GM18502 (cell line): ENCODE data around the gene KYAT1.

Source experiments
- ATAC-seq: cut with Tn5 transposase; IDR thresholded peaks from one replicate; pipeline ENCODE4 v1.9.1; 2021; ENCODE audit warnings: mild to moderate bottlenecking; ENCODE audit not compliant: unreplicated experiment, poor library complexity

KYAT1 gene

DNA sequence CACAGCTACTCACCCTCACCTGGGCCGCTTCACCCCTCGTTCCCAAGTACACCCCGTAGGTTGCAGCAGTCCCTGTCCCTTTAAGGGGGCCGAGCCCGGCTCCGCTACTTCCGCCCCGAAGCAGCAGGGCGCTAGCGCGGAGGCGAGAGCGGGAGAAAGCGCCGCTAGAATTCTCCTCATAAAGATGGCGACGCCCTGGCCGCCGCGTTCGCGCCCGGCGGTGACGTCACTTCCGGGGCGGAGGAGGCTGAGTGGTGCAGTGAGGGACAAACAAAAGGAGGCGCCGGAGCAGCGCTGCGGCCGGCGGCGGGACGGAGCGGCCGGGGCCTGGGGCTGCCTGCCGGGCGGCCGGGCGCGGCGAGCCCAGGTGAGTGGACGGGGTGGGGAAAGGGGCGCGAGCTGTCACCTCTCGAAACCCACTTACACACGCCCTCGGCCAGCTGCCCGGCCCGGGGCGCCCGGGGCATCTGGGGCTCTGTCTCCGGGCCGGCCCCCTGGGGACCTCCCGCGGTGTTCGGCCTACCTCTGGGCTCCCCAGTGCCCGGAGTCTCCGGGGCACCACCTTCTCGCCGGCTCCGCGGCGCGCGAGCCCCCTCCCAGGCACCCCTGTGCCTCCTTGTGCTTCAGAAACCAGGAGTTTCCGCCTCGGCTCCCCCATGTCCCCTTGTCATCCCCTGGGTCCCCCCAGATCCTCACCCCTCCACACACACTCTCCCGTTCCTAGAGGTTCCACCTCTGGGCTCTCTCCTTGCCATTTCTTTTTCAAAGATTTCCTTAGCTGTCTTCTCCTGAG, at the start of gene KYAT1, which contains the start of gene LRRC8A:
TSS of gene KYAT1 (minus strand) at position 67 of the 793 bp plus-strand sequence. CDS start 36,545 bp downstream, outside the sequence.
TSS of gene LRRC8A (plus strand) at position 250 of the 793 bp plus-strand sequence. CDS start 25,032 bp downstream, outside the sequence.
- peak; percentile 85 for ATAC-seq

DNA sequence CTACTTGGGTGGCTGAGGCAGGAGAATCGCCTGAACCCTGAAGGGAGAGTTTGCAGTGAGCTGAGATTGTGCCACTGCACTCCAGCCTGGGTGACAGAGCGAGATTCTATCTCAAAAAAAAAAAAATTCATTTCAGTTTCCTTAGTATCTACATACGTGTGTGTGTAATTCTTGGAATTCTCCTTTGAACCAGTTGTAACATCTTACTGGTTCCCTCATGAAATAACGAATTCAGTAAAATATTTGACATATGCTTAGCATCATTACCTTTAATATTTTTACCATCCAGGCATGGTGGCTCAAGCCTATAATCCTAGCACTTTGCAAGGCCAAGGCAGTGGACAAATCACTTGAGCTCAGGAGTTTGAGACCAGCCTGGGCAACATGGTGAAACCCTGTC, 47.8 kb upstream of the KYAT1 start:
- no peak for ATAC-seq

DNA sequence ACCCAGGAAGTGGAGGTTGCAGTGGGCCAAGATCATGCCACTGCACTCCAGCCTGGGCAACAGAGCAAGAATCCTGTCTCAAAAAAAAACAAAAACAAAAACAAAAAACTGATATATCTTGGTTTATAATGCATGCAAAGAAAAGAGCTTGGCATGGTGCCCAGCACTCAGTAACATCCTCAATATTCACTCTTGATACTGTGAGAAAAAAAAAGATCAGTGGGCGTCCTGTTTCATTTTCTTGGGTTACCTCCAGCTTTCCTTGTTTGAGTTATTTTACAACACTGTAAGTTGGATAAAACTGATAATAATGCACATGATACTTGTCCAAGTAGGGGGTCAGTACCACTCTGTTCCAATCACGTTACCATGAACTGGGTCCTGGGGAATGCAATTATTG, 46.9 kb upstream of the KYAT1 start:
- no peak for ATAC-seq

DNA sequence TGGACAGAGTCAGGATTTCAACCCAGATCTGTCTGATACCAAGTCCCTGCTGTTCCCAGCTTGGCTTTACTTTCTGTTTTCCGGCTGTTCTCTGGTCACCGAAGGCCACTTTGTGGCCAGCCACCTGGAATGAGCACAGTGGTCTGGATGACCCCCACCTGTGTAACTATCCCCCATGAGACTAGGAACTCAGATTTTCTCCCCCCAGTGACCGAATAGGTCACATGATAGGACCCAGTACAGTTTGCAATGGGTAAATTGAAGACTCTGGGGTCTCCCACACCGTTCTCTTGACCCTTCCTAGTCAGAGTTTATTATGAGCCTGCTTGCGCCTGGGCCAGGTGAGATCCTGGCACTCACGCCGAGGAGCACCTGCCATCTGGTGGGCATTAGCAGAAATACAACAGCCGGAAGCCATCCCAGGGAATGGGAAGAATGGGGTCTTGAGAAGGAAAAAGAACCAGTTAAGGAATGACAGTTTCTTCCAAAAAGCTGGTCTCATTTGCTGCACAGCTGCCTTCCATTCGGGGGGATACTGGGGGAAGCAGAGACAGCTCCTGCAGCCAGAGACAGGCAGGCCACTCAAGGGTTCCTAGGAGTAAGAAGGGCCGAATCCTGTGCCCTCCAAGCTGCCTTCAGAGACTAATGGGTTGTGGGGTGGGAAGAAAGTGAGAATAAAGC, 46.1 kb upstream of the KYAT1 start:
- no peak for ATAC-seq

DNA sequence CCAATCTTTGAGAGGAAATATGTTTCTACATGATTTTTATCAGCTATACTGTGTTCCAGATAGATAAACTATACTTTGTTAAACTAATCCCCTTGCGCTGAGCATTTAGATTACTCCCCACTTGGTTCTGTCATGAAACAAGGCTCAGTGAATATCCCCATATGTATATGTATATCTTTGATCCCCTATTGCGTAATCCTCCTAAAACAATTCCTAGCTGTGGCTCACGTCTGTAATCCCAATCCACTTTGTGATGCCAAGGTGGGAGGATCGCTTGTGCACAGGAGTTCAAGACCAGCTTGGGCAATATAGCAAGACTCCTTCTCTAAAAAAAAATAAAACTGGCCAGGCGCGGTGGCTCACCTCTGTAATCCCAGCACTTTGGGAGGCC, 41.7 kb upstream of the KYAT1 start:
- no peak for ATAC-seq

DNA sequence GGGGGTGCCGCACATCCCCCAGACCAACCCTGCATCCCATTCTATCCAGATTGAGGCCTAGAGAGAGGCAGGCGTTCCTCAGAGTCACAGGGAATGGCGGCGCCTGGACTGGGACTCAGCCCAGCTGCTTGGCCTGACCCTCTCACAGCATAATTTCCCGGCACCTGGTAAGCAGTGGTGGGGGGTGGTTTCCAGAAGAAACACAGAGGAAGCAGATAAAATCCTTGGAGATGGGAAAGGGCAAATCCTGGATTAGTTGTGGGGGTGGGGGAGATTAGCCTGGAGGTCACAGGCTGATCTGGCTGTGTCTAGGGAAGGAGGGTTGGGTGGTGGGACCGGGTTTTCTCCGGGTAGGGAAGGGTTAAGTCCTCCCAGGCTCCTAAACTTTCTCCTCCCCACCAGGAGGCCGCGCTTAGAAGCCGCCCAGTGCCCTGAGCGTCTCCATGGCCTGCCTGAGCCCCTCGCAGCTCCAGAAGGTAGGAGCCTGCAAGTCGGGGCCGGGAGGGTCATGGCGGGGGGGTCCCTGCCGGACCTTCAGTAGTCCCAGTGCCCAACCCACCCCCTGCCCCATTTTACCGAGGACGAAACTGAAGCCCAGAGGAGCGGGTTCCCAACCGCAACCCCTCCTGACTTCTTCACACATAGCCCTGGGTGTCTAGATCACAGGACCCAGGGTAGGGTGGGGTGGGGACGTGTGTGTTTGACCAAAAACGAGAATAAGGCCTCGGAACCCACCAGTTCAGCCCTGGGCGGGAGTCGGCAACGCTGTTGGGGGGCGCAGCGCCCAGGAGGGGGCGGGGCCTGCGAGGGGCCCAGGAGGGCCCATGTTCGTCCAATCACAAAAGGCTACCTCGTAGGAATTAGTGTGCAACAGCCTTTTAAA, 40.4 kb upstream of the KYAT1 start:
- no peak for ATAC-seq

DNA sequence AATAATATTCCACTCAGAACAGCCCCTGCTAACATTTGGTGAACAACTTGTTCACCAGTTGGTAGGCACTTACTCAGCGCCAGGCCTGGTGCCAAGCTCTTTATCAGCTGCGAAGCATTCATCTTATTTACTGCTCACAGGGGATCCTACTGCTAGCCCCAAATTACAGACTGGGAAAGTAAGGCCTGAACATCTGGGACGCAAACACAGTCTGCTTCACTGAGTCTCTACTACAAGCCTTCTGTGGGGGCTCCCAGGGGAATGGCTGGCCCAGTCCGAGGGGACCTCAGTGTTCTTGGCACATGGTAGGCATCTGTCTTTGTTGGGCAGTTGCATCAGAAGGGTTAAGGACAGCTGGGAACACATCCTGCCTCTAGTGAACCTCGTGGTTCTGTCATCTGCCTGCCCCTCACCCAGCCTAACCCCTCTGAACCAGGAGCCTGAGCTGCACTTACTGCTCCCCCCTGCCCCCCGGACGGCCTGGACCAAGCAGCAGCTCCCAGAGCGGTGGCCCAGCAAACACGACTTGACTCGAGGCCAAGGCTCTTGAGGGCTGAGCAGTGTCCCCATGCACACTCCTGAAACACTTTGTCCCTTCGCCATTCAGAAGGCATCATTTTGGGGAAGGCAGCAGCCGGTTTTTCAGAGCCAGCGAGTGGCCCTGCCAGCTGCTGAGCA, 38.8 kb upstream of the KYAT1 start, which contains the start of gene PHYHD1:
TSS of gene PHYHD1 (plus strand) at position 602 of the 678 bp plus-strand sequence. CDS start 1,342 bp downstream, outside the sequence.
- ATAC-seq = no peak

DNA sequence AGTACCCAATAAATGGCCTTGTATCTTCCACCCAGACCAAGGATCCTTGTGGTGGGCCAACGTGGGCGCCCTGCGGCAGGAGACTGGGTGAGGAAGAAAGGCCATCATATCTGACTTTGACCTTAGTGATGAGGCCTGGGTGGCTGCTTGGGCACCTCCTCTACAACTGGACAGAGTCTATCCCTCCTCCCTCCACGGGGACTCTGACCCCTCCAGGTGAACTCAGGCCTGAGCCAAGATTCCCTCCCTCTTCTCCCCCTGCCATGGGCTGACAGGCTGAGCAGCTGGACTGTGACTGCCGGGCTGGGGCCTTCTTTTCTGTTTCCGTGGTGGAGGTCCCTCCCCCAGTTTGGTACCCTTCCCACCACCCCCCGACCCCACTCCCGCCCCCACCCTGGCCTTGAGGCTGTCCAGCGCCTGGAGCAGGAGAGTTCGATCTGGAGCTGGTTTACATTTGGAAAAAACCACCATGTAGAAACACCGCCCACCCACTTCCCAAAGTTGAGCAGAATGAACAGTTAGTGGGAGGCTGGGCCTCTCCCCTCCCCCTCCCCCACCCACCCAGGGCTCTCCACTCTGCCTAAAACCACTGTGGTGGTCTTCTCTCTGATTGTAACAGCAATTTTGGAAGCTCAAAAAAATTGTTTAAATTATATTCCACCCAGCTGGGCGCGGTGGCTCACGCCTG, 37.8 kb upstream of the KYAT1 start:
- ATAC-seq = no peak

DNA sequence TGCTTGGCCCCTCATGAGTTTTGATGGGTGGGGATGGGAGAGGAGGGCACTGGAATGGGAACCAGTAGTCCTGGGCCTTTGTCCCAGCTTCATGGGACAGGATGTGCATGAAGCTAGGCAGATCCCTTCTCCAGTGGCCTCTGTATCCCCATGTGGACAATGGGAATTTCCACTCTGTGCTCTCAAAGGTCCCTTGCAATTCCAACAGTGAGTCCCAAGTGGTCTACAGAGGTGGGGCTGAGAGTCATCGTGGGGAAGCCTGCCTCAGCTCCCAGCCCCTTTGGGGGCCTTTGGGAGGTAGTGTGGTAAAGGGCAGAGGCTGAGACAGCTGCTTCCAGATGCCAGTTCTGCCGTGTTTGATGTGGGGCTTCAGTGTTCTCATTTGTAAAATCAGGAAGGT, 37.2 kb upstream of the KYAT1 start:
- no peak for ATAC-seq

DNA sequence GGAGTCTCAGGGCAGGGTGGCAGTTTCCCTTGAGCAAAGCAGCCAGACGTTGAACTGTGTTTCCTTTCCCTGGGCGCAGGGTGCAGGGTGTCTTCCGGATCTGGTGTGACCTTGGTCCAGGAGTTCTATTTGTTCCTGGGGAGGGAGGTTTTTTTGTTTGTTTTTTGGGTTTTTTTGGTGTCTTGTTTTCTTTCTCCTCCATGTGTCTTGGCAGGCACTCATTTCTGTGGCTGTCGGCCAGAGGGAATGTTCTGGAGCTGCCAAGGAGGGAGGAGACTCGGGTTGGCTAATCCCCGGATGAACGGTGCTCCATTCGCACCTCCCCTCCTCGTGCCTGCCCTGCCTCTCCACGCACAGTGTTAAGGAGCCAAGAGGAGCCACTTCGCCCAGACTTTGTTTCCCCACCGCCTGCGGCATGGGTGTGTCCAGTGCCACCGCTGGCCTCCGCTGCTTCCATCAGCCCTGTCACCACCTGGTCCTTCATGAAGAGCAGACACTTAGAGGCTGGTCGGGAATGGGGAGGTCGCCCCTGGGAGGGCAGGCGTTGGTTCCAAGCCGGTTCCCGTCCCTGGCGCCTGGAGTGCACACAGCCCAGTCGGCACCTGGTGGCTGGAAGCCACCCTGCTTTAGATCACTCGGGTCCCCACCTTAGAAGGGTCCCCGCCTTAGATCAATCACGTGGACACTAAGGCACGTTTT, 35.5 kb upstream of the KYAT1 start:
- ATAC-seq = no peak

DNA sequence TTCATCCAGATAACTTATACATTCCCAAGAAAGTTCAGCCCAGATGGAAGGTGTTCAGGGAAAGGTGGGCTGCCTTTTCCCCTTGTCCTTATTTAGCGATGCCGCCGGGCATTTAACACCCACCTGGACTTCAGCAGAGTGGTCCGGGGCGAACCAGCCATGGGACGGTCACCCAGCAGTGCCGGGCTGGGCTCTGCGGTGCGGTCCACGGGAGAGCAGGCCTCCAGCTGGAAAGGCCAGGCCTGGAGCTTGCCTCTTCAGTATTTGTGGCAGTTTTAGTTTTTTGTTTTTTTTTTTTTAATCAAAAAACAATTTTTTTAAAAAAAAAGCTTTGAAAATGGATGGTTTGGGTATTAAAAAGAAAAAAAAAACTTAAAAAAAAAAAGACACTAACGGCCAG, 35.0 kb upstream of the KYAT1 start:
- ATAC-seq = no peak

DNA sequence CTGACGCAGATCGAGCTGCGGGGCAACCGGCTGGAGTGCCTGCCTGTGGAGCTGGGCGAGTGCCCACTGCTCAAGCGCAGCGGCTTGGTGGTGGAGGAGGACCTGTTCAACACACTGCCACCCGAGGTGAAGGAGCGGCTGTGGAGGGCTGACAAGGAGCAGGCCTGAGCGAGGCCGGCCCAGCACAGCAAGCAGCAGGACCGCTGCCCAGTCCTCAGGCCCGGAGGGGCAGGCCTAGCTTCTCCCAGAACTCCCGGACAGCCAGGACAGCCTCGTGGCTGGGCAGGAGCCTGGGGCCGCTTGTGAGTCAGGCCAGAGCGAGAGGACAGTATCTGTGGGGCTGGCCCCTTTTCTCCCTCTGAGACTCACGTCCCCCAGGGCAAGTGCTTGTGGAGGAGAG, 34.5 kb upstream of the KYAT1 start:
- no peak for ATAC-seq

DNA sequence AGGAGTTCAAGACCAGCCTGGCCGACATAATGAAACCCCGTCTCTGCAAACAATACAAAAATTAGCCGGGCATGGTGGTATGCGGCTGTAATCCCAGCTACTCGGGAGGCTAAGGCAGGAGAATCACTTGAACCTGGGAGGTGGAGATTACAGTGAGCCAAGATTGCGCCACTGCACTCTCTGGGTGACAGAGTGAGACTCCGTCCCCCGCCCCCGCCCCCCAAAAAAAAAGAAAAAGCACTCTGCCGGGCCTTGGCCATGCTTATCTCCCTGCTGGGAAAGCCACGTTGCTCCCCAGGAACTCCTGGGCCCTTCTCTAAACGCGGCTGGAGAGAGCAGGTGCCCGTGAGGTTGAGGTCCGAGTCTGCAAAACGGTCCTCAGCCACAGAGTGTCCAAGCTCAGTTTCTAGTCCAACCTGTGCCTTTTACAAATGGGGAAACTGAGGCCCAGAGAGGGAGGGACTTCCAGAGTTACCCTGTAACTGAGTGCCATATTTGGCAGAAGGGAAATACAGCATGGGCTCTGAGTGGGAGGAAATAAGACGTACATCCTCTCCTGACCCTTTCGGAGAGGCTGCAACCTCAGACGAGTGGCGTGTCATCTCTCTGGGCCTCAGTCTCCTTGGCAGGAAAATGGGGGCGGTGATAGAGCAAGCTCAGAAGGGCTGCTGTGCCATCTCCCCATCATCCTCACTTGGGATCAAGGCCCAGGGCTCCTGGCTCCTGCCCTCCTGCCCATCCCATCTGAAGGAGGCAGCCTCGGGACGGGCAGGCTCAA, 32.4 kb upstream of the KYAT1 start:
- ATAC-seq = no peak

DNA sequence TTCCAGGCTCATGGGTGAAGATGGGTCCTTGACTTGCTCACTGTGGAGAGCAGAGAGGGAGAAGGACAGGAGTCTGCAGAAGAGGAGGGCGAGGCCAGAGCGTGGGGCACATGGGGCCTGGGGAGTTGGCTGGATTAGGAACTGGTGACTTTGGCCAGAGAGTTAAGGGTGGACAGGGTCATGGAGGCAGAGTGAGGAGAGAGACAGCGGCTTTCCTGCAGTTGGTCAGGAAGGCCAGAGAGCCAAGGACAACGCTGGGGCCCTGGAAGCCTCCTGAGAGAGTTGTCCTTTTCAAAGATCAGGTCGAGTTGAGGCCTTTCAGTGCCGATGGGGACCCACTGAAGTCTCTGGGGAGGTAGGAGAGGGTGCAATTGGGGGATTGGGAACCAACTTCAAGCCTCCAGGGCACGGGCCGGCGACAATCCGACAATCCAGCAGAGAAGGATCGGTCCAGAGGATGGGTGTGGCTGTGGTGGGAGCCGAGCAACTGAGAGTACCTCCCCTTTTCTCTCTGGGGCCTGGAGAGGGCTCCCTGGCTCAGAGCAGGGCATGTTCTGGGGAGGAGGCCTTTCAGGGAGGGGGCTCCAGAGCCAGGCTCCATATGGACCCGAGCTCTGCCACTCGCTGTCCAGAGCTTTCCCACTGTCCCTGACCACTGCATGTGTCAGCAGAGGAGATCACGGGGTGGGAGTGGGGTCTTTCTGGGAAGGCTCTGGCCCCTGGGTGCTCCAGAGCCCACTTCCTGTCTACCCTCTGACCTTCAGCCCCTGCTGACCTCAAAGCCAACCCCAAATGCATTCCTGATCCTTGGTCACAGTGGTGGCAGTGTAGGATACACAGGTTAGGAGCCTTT, 31.5 kb upstream of the KYAT1 start:
- no peak for ATAC-seq

DNA sequence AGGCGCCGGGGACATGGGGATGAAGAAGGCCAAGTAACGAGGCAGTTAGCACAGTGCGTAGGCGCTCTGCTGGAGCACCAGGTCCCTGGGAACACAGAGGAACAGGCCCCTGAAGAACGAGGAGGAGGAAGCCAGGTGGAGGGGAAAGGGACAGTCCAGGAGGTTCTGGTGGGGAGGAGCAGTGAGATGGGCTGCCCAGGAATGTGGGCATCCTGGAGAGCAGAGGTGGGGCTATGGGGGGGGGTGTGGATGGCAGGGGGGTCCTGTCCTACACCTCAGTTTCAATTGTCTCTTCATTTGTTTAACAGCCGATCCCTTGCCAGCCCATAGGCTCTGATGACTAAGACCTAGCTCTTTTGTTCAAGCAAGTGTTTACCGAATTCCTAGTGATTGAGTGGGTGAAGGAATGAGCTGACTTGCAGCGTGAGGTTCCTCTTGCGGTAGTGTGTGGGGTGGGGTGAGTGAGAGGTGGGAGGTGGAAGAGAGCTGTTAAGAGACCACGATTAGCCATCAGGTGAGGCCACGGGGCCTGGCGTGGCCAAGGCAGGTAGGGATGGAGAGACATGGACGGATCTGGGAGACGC, 30.6 kb upstream of the KYAT1 start:
- ATAC-seq = no peak

DNA sequence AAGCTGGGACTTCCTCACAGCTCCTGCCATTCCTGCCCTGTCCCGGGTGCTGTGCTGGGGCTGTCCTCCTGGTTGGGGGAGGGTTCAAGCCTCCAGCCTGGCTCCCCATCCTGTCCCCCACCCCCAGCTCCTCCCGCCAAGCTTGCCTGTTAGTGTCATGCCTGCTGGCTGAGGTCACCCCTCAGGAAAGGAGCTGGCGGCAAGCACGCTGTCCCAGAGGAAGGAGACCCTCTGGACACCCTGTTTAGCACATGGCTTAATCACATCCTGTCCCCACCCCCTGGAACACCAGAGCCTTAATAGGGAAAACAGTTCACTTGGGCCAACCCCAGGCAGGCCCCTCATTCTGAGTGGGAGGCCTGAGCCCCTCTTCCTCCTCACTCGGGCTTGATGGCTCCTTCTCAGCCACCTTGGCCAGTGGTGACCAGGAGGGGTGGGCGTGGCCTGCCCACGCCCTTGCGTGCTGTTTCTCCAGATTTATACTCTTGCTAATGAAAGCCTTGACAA, 29.8 kb upstream of the KYAT1 start:
- no peak for ATAC-seq

DNA sequence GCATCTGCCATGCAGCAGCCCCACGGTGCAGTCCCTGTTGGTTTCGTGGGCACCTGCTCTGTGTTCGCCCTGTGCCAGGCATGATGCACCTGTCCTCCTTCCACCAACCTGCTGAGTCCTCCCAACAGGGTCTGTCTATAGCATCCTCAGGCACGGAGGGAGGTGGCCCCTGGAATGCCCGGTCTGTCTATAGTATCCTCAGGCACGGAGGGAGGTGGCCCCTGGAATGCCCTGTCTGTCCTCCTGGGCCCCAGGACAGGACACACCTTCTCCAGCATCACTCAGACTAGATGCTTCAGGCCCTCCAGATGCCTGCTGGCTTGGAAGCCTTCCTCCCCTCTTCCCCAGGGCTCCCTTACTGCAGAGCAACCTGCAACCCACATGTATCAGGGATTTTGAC, 29.2 kb upstream of the KYAT1 start:
- ATAC-seq = no peak
